GM21367 (cell line): ENCODE results near the gene ENO2.
A peak's percentile ranks its signal among the peaks of the same experiment; 100 is the strongest.
"Not testable (repeated sequence)": the region's sequence is repeated elsewhere in the genome, so short reads cannot be mapped to it uniquely, and the experiment has no call there.

ENCODE experiments used
- ATAC-seq: cut with Tn5 transposase; IDR thresholded peaks from one replicate; pipeline ENCODE4 v1.9.1; 2021; ENCODE audit not compliant: unreplicated experiment

The ENO2 gene

DNA sequence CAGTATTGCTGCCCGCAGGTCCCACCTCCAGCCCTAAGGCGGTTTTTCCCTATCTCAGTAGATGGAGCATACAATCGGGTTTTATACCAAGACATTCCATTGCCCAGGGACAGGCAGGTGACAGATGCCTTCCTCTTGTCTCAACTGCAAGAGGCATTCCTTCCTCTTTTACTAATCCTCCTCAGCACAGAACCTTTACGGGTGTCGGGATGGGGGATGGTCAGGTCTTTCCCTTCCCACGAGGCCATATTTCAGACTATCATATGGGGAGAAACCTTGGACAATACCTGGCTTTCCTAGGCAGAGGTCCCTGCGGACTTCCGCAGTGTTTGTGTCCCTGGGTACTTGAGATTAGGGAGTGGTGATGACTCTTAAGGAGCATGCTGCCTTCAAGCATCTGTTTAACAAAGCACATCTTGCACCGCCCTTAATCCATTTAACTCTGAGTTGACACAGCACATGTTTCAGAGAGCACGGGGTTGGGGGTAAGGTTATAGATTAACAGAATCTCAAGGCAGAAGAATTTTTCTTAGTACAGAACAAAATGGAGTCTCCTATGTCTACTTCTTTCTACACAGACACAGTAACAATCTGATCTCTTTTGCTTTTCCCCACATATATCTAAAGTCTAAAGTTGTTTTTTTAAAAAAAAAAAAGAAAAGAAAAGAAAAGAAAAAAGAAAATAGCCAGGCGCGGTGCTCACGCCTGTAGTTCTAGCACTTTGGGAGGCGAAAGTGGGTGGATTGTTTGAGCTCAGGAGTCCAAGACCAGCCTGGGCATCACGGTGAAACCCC lies 28.0 kb upstream of the ENO2 start:
- ATAC-seq, result not testable (repeated sequence)

DNA sequence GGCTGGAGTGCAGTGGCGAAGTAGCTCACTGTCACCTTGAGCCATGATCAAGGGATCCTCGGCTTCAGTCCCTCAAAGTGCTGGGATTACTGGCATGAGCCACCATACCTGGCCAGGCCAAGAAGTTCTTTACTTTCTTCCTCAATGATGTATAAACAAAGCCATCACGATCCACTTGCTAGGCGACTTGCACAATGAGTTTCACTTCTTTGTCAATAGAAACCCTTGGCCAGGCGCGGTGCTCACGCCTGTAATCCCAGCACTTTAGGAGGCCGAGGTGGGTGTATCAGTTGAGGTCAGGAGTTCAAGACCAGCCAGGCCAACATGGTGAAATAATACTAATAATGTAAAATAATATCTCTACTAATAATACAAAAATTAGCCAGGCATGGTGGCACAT lies 26.9 kb upstream of the ENO2 start:
- ATAC-seq, result no peak

DNA sequence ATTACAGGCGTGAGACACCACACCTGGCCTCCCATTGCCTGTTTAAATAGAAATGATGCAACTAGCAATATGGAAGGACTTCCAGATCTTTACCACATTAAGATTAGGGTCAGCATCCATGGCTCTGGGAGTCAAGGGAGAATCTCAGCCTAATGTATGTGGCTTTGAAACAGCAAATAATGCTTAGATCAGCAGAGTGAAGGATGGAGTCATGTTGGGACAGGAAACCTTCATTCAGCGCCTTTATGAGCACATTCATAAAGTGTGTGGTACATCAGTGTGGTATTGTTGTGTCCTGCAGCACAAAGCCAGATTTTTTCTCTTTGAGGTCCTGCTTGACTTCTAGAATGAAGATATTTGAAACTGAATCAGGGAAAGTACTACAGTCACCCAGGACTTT lies 26.0 kb upstream of the ENO2 start:
- no peak for ATAC-seq

DNA sequence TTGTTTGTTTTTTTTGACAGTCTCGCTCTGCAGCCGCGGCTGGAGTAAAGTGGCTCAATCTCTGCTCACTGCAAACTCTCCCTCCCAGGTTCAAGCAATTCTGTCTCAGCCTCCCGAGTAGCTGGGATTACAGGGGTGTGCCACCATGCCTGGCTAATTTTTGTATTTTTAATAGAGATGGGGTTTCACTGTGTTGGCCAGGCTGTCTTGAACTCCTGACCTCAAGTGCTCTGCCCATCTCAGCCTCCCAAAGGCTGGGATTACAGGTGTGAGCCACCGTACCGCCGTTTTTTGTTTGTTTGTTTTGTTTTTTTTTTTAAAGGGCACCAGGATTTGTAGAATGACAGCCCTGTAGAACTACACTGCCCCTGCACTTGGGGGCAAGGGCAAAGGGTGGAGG lies 25.6 kb upstream of the ENO2 start:
- ATAC-seq, result not testable (repeated sequence)

DNA sequence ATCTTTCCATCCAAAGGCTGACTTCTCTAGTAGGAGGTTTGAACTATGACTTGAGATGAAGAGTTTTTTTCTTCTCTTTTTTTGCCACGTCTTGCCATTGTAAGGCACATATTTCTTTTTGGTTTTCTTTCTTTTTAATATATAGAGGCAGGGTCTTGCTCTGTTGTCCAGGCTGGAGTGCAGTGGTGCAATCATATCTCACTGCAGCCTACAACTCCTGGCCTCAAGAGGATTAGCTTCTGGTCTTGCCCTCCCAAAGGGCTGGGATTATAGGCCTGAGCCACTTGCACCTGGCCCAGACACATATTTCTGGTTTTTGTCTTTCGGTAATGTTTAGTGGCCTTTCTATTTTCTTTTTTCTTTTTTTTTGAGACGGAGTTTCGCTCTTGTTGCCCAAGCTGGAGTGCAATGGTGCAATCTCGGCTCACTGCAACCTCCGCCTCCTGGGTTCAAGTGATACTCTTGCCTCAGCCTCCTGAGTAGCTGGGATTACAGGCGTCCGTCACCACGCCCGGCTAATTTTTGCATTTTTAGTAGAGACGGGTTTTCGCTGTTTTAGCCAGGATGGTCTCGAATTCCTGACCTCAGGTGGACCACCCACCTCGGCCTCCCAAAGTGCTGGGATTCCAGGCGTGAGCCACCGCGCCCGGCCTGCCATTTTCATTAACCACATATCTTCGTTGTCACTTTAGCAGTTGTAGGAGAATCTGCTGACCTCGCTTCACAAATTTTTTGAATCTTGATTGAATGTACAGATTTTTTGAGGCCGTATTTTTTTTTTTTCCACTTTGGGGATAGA lies 24.4 kb upstream of the ENO2 start:
- not testable (repeated sequence) for ATAC-seq

DNA sequence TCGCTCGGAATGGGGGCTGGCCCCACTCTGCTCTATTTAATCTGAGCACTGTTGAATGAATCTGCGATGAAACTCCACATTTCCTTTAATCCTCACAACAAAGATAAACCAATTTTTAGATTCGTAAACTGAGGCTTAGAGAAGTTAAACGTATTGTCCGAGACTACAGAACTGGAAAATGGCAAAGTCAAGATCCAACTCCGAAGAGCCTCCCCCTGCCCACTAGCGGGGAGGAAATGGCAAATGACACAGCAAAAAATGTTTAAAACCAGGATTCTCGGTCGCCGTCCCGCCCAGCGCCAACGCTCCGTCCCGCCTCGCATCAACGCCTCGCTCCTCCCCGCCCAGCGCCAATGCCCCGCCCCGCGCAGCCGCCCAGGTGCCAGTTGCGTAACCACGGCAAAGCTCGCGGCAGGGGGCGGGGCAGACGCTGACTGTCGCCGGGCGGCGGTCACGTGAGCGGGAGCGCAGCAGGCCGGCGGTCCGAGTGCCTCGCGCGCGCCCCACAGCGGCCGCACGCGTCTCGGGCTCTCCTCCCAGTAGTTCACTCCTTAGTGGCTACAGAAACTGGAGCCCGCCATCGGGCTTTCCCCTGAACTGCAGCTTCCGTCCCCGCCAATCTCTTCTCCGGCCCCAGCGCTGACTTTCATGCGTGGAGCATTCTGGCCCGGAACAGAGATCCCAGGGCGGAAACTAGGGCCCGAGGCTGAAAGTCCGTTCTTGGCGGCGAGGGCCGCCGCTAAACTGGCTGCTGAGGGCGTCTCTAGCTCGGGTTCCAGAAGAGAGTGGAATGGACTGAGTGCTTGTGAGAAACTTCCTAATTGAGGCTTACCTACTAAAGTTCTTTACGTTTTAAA lies 23.4 kb upstream of the ENO2 start:
- peak; percentile 88 for ATAC-seq

DNA sequence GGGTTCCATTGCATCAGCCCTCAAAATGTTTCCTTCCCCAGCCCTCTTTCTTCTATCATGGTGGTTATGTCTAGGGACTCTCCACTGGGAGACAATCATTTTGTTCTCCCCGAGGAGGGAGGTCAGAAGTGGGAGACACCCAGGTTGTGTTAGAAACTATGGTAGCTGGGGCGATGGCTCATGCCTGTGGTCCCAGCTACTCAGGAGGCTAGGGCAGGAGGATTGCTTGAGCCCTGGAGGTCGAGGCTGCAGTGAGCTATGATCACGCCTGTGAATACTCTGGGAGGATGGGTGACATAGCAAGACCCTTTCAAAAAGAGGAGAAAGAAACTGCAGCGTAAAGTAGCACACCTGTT lies 22.8 kb upstream of the ENO2 start:
- ATAC-seq, result no peak

DNA sequence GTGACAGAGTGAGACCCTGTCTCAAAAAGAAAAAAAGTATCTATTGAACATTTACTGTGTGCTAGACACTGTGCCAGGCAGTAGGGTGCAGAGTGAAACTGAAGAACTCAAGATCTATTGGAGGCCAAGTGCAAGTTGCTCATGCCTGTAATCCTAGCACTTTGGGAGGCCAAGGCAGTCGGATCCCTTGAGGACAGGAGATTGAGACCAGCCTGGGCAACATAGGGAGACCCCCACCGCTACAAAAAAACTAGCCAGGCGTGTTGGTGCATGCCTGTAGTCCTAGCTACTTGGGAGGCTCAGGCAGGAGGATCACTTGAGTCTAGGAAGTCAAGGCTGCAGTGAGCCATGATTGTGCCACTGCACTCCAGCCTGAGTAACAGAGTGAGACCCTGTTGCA lies 21.7 kb upstream of the ENO2 start:
- ATAC-seq, result not testable (repeated sequence)

DNA sequence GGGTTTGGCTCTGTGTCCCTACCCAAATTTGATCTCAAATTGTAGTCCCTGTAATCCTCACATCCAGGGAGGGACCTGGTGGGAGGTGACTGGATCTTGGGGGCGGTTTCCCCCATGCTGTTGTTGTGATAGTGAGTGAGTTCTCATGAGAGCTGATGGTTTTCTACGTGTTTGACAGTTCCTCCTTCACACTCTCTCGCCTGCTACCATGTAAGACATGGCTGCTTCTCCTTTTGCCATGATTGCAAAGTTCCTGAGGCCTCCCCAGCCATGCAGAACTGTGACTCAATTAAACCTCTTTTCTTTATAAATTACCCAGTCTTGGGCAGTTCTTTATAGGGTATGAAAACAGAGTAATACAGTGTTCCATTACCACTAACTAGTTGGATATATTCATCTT lies 20.1 kb upstream of the ENO2 start:
- ATAC-seq, result no peak

DNA sequence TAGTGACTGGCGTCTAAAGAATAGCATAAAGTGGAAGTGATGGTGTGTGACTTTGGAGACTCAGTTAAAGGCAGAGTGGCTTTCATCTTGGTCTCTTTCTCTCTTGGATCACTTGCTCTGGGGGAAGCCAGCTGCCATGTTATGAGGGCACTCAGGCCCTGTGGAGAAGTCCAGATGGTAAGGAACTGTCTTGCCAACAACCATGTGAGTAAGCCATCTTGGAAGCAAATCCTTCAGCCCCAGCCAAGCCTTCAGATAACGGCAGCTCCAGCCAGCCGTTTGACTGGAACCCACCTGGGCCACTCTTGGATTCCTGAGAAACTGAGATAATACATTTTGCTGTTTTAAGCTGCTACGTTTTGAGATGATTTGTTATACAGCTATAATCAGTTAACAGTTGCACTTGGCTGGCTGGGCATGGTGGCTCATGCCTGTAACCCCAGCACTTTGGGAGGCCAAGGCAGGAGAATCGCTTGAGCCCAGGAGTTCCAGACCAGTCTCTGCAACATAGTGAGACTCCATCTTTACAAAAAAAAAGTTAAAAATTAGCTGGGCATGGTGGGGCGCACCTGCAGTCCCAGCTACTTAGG lies 17.4 kb upstream of the ENO2 start:
- no peak for ATAC-seq

DNA sequence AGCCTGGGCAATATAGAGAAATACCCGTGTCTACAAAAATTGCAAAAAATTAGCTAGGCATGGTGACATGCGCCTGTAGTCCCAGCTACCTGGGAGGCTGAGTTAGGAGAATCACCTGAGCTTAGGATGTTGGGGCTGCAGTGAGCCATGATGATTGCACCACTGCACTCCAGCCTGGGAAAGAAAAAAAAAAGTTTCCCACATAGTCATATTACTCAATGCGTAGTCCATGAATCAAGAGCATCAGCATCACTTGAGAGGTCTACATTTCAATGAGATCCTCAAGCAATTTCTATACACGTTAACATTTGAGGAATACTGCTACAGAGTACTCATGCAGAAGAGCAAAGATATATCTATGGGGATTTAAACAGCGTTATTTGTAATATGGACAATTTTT lies 15.0 kb upstream of the ENO2 start:
- no peak for ATAC-seq

DNA sequence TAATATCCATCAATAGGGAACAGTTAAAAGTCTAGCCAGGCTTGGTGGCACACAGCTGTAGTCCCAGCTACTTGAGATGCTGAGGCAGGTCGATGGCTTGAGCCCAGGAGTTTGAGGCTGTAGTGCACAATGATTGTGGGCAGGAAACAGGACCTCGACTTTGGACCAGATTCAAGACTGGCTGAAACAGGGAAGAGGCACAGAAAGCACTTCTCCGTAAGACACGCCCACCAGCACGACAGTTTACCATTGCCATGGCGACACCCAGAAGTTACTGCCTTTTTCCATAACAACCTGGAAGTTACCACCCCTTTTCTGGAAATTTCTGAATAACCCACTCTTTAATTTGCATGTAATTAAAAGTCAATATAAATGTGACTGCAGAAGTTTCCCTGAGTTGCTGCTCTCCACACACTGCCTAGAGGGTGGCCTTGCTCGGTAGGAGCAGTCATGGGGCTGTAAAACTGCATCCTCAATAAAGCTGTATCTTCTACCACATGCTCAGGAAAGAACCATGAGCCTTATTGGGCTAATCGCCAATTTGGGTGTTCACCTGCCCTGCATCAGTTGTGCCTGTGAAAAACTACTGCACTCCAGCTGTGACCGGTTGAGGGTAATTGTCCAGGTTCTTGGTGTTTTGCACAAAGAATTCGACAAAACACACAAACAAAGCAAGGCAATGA lies 14.4 kb upstream of the ENO2 start:
- ATAC-seq, result no peak

DNA sequence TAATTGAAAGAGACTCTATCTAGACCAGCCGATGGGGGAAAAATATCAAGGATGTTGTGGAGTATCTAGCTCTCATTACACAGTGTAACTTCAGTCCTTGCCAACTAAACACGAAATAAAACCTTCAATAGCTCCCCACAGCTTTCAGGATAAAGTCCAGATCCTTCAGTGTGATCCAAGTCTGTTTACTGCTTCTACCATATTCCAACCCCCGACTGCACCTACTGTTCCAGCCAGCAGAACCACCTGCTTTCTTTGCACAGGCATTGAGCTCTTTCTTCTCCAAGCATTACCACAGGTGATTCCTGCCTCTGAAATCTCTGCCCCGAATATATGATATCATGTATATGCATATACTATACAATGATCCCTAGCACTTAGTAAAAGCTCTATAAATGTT lies 11.9 kb upstream of the ENO2 start:
- no peak for ATAC-seq

DNA sequence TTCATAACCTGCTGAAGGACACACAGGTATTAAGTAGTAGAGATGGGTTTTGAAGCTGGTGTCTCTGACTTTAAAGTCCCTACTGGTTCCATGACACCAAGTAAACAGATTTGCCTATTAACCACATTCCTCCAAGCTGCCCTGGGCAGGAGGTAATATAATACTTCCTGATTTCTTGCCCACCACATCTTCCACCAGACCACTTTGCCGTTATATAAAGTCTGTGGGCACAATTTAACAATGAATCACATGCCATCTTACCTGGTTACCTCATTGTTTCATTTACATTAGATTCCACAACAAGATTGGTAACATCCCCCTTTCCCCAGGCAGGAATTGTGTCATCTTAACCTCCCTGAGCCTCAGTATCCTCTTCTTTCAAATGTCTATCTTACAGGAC lies 10.7 kb upstream of the ENO2 start:
- ATAC-seq, result no peak

DNA sequence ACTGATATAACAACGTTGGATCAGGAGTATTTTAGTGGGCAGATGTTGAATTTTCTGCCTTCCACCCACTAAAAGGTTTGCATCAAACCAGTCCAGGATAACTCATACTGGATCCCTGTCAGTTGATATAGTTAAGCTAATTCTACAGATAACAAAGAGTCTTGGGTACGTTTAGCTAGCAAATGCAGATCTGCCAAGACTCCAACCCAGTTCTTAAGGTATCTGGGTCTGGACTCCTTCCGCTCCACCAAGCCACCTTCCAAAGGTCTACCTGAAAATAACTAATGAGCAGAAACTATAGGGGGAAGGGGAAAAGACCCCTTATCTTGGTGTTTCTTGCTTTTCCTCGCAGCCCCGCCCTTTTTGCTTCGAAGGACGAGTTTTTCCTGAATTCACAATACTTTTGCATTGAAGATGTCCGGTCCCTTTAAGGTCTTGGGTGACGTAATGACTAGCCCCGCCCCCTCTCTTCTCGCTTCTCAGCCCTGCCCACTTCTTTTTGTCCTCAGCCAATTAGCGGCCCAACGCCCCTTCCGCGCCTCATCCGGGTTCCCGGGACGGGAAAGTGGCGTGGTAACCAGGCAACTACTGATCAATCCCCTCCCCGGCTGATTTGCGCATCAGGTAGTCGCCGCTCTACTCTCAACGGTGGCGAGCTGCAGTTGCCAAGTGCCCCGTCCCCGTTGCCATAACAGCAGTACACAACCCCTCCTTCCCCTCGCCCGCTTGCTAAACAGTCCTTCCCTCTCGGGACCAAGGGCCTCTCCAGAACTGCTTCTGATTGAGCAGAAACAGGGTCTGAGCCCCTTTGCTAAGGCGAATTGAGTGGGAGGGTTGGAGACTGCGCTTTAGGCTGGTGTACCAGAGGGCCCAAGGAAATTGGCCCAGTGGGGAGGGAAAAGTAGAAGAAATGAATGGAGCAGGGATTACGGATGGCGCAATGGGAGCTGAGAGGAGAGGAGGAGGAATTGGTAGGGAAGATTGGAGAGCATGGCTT lies 9.8 kb upstream of the ENO2 start, which contains the start of gene LRRC23:
LRRC23 (plus strand) TSS at position 543 of the 997 bp plus-strand sequence. CDS start 812 bp downstream, outside the sequence.
- ATAC-seq, result peak; percentile 88

DNA sequence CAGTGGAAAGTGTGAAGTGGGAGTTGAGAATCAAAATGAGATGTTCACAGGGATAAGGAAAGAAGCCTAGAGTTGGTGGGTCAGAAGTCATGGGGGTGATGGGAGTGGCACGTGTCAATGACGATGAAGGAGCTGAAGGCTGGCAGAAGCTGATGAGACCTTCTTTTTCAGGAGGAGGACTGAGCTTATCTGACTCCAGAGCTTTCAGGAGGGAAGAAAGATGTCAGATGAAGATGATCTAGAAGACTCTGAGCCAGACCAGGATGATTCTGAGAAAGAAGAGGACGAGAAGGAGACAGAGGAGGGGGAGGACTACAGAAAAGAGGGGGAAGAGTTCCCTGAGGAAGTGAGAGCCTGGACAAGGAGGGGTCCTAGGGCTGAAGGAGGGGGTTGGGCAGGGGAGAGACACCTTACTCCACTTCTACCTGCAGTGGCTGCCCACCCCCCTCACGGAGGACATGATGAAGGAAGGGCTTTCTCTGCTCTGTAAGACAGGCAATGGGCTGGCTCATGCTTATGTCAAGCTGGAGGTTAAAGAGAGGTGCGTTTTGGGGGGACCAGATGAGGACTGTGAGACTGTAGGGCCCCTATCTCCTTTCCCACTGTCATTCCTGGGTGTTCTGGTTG lies 8.9 kb upstream of the ENO2 start:
- no peak for ATAC-seq

DNA sequence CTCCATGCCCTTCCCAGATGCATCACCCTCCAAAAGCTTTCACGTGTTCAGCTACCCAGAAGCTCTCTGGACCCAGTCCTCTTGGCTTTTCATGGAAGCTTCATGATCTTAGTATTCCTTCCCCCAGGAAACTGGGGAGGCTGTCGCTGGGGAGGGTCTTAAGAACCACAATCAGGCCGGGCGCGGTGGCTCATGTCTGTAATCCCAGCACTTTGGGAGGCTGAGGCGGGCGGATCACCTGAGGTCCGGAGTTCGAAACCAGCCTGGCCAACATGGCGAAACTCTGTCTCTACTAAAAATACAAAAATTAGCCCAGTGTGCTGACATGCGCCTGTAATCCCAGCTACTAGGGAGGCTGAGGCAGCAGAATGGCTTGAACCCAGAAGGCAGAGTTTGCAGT lies 6.2 kb upstream of the ENO2 start:
- ATAC-seq, result not testable (repeated sequence)

DNA sequence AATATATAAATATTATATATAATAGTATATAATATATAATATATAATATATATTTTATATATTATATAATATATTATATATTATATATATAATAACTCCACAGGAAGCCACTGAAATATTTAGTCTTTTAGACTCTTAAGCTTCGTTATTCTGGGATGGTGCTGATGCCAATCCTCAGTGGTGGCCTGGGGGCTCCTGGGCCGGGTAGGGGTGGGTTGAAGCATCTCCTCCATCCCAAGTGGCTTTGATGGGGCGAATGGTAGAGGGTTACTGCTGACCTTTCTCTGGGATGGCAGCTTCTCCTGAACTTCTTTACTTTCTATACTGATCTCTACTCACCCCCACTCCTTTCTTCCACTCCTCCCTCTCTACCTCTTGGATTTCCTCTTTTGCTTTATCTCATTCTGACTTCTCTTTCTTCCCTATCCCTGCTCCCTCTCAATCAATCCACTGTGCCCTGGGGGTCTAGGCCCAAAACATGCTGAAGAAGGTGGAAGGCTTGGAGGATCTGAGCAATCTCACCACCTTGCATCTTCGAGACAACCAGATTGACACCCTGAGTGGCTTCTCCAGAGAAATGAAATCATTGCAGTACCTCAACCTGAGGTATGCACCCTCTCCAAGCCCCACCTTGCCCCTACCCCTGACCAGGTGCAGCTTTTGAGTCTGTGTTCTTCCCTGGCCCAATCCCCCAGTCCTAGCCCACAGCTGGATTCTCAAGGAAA lies 4.8 kb upstream of the ENO2 start:
- no peak for ATAC-seq
